Epithelial cell of proximal tubule (primary cell): ENCODE data around the gene ABCG8. TPM values are rescaled to one million over a fixed set of nuclear protein-coding genes. Genes with fewer than 3 reads are reported as not detected.

Source experiments
- DNase-seq: peaks from one replicate; pipeline ENCODE4 v3.0.0-alpha.2; 2011; ENCODE audit warnings: low read depth
- H3K4me3 ChIP-seq: 2 replicates; pipeline ENCODE4 v1.5.1; 2011; ENCODE audit warnings: low read depth, mild to moderate bottlenecking, low read length
- total RNA-seq: library from RNA; depleted of rRNA; stranded (reverse); fragments of >200 nt; gene quantifications from 2 replicates; pipeline ENCODE4 v1.2.3, GENCODE V29; 2015
- TF ChIP-seq, protein P1 (sequence below): conservative IDR thresholded peaks from 2 replicates; pipeline ENCODE4 v1.5.1; 2012; ENCODE audit warnings: low read depth, mild to moderate bottlenecking, low read length

Gene ABCG8
- total RNA-seq, 1 donor from 2014 or later: not detected

DNA sequence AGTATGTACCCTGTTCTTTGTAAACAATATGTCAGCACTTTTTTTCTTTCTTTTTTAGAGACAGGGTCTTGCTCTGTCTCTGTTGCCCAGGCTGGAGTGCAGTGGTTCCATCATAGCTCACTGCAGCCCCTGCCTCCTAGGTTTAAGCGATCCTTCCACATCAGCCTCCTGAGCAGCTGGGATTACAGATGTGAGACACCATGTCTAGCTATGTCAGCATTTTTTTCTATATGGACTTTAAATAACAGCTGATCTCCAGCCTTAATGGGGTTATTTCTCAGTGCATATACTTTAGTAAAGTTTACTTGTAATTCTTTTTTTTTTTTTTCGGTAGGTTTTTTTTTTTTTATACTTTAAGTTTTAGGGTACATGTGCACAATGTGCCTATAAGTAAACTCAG lies 26.8 kb upstream of the ABCG8 start:
- H3K4me3 ChIP-seq: no peak overlapping the region
- TF ChIP-seq, protein P1, sequence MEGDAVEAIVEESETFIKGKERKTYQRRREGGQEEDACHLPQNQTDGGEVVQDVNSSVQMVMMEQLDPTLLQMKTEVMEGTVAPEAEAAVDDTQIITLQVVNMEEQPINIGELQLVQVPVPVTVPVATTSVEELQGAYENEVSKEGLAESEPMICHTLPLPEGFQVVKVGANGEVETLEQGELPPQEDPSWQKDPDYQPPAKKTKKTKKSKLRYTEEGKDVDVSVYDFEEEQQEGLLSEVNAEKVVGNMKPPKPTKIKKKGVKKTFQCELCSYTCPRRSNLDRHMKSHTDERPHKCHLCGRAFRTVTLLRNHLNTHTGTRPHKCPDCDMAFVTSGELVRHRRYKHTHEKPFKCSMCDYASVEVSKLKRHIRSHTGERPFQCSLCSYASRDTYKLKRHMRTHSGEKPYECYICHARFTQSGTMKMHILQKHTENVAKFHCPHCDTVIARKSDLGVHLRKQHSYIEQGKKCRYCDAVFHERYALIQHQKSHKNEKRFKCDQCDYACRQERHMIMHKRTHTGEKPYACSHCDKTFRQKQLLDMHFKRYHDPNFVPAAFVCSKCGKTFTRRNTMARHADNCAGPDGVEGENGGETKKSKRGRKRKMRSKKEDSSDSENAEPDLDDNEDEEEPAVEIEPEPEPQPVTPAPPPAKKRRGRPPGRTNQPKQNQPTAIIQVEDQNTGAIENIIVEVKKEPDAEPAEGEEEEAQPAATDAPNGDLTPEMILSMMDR: no peak
- no peak for DNase-seq

DNA sequence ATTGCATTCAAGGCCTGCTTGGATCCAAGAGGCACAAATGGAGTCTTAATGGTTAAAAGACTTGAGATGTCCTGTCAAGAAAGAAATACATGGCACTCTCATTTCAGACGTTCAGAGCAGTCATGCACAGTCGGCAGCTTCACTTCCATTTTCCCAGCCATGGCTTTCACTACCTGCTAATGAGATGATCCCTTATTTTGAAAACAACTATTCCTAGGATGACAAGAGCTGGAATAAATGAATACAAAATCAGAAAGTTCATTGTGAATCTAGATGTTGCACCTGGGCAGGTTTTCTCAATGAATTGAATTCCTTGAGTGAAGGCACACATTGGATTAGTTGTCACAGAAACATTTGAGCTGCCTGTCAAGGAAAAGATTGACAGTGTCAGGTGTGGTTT lies 25.8 kb upstream of the ABCG8 start:
- DNase-seq: no peak
- no peak overlapping the region for H3K4me3 ChIP-seq
- TF ChIP-seq, protein P1: no peak

DNA sequence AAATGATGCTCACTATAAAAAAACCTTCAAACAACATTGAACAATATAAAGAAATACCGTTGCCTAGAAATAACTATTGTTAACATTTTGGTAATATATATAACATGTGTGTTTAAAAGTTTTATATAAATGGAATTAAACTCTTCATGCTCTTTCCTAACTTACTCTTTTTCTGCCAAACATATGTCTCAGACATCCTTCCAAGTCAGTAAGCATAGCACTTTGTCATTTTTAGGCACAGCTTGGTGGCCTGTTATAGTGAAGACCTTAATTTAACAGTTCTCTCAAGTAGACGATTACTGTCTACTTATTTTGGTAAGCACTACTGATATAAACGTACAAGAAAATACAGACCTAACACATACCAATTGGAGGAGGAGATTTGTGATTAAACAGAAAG lies 24.1 kb upstream of the ABCG8 start:
- TF ChIP-seq, protein P1: no peak
- no peak overlapping the region for H3K4me3 ChIP-seq
- no peak for DNase-seq

DNA sequence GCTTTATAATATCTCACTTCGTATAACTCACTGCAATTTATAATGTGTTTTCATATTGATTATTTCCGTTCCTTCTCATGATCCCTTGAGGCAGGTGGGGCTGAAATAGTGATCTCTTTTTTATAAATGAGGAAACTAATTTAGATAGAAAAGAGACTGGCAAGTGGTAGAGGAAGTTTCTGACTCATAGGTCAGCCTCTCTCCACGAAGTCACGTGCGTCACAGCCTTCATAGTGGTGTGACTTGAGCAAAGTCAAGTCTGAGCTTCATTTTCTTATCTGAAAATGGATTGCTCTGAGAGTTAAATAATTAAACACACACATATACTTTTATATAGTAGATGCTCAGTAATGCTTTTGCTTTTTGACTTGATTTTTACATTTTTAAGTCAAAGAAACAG lies 20.0 kb upstream of the ABCG8 start:
- DNase-seq: no peak
- TF ChIP-seq, protein P1: no peak
- H3K4me3 ChIP-seq: no peak overlapping the region

DNA sequence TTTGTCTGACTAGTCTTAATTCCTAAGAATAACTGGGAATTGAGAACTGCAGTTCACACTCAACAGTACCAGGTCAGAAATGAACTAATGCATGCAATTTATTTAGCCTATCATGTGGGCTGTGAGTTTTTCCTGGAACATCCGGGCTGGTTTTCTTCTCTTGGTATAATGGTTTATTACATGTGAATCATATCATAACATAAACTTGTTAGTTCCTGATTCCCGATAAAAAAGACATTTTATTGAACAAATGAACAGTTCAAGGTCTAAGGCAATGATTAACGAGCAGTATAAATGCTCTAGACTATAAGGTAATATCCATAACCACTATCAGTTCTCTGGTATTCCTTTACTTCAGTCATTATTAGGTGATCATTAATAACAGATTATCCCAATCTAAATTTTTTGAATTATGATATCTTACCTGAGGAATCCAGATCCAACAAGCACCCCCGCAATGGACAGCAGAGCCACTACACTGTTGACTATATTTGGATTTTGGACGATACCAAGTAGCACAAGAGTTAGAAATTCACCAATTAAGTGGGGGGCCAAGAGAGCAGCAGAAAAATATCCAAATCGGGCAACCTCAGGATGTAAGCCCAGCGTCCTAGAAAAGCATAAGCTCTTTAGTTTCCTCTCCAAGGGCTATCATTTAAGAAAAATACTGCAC lies 19.1 kb upstream of the ABCG8 start:
- H3K4me3 ChIP-seq: no peak overlapping the region
- TF ChIP-seq, protein P1: no peak
- DNase-seq: no peak

DNA sequence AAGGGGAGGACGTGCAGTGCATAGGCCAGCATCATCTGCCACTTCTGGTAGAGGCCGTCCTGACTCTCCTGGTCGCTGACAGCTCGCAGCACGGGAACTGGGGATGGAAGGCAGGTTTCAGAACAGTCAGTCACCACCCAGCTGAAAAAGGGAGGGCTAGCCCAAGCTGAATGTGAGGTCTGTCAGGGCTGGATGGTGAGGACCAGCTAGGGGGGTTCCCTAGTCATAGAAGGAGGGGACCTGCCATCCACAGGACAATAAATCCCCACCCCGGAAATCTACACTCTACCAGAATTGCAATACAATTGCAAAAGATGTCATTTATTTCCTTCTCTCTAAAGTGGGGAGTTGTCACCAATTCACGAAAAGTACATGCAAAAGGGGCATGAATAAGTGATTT lies 15.9 kb upstream of the ABCG8 start:
- TF ChIP-seq, protein P1: no peak
- no peak overlapping the region for H3K4me3 ChIP-seq
- DNase-seq: no peak

DNA sequence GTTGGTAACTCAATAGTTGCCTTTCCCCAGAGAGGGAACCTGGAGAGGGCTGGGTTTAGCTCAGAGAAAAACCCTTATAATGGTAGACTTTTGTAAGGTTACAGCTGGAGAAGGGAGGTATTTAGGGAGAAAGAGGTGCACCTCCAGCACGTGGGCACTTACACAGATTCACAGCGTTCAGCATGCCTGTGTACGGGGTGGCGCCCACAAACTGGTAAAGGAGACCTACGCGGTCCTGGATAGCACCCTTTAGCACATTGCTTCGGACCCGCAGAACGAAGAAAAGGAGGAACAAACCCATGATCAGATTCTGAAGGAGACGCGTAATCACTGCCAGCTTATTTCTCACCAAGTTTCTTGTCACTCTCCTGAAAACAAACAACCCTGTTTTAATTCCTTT lies 15.0 kb upstream of the ABCG8 start:
- DNase-seq: no peak
- TF ChIP-seq, protein P1: no peak
- no peak overlapping the region for H3K4me3 ChIP-seq
